ENCODE measurements around the gene CYP1A1. TPM values are rescaled to one million over a fixed set of nuclear protein-coding genes. Genes with fewer than 3 reads are reported as not detected.

Gene CYP1A1
- total RNA-seq, 1 donor from 2014 or later = 7.0 TPM

GRCh38 chr15:74725845-74726773 lies 781 bp upstream of the CYP1A1 start:
- Mint-ChIP-seq H3K27ac (ENCODE audit: unreplicated experiment) (no peak overlapping the region), H3K4me3 (ENCODE audit: unreplicated experiment) (peak overlapping the region; percentile 15), H3K36me3 (ENCODE audit: low read depth, unreplicated experiment) (peaks cover 11% of the 10 kb centered on the region), H3K27me3 (ENCODE audit: unreplicated experiment) (peaks cover 10% of the 10 kb centered on the region), H3K4me1 (ENCODE audit: unreplicated experiment) (peaks cover 31% of the 10 kb centered on the region), H3K9me3 (ENCODE audit: unreplicated experiment) (no peaks in the 10 kb centered on the region)
- peak; percentile 57 for DNase-seq (ENCODE audit: low spot score)
- TF ChIP-seq CTCF (IDR thresholded peaks at IDR 0.05; ENCODE audit: unreplicated experiment) = no peak

- no peak for DNase-seq (ENCODE audit: low spot score)
- no peaks in the 10 kb centered on the region for H3K9me3 Mint-ChIP-seq (ENCODE audit: unreplicated experiment)
- peak overlapping the region; percentile 56 for H3K4me3 Mint-ChIP-seq (ENCODE audit: unreplicated experiment)
- peak overlapping the region; percentile 61 for H3K27ac Mint-ChIP-seq (ENCODE audit: unreplicated experiment)
- peaks cover 20% of the 10 kb centered on the region for H3K4me1 Mint-ChIP-seq (ENCODE audit: unreplicated experiment)
- no peak for TF ChIP-seq CTCF (IDR thresholded peaks at IDR 0.05; ENCODE audit: unreplicated experiment)
- H3K36me3 Mint-ChIP-seq (ENCODE audit: low read depth, unreplicated experiment) = peaks cover 19% of the 10 kb centered on the region
- peaks cover 7% of the 10 kb centered on the region for H3K27me3 Mint-ChIP-seq (ENCODE audit: unreplicated experiment)
Measured at GRCh38 chr15:74724570-74725224, 631 bp downstream of the CYP1A1 start.

GRCh38 chr15:74723754-74724334 lies 1.5 kb downstream of the CYP1A1 start:
- H3K36me3 Mint-ChIP-seq (ENCODE audit: low read depth, unreplicated experiment) = peaks cover 19% of the 10 kb centered on the region
- DNase-seq (ENCODE audit: low spot score) = peak; percentile 37
- peaks cover 8% of the 10 kb centered on the region for H3K27me3 Mint-ChIP-seq (ENCODE audit: unreplicated experiment)
- no peak for TF ChIP-seq CTCF (IDR thresholded peaks at IDR 0.05; ENCODE audit: unreplicated experiment)
- peak overlapping the region; percentile 61 for H3K27ac Mint-ChIP-seq (ENCODE audit: unreplicated experiment)
- peaks cover 20% of the 10 kb centered on the region for H3K4me1 Mint-ChIP-seq (ENCODE audit: unreplicated experiment)
- H3K9me3 Mint-ChIP-seq (ENCODE audit: unreplicated experiment) = no peaks in the 10 kb centered on the region
- H3K4me3 Mint-ChIP-seq (ENCODE audit: unreplicated experiment) = peak overlapping the region; percentile 4

- no peaks in the 10 kb centered on the region for H3K9me3 Mint-ChIP-seq (ENCODE audit: unreplicated experiment)
- H3K4me1 Mint-ChIP-seq (ENCODE audit: unreplicated experiment) = peaks cover 20% of the 10 kb centered on the region
- peak overlapping the region; percentile 10 for H3K27ac Mint-ChIP-seq (ENCODE audit: unreplicated experiment)
- peaks cover 19% of the 10 kb centered on the region for H3K36me3 Mint-ChIP-seq (ENCODE audit: low read depth, unreplicated experiment)
- peaks cover 8% of the 10 kb centered on the region for H3K27me3 Mint-ChIP-seq (ENCODE audit: unreplicated experiment)
- TF ChIP-seq CTCF (IDR thresholded peaks at IDR 0.05; ENCODE audit: unreplicated experiment) = no peak
- no peak for DNase-seq (ENCODE audit: low spot score)
- no peak overlapping the region for H3K4me3 Mint-ChIP-seq (ENCODE audit: unreplicated experiment)
Measured at GRCh38 chr15:74723187-74723586, 2.1 kb downstream of the CYP1A1 start.
